BJ (cell line): Measurements from ENCODE around the gene RPGR. TPM values are rescaled to one million over a fixed set of nuclear protein-coding genes. Genes with fewer than 3 reads are reported as not detected.

Experiments
- CTCF ChIA-PET: fragments of 350-600 bp; formaldehyde crosslinking; extraction: SDS; loops from one replicate; lab custom pipeline; 2021; ENCODE audit warnings: antibody characterized with exemption, inconsistent platforms; lab: Yijun Ruan, JAX
- POLR2A ChIA-PET: fragments of 300-600 bp; sonication (Branson Sonifier 250); formaldehyde crosslinking; extraction: SDS; loops from one replicate; lab custom pipeline; 2021; ENCODE audit warnings: antibody characterized with exemption; lab: Charles Lee
- DNase-seq: peaks from one replicate; pipeline ENCODE4 v3.0.0-alpha.2; 2011; ENCODE audit warnings: low read depth
- H3K27me3 ChIP-seq: 2 replicates; pipeline ENCODE4 v1.6.0; 2011; ENCODE audit warnings: low read length; ENCODE audit not compliant: control insufficient read depth, insufficient read depth
- H3K36me3 ChIP-seq: 2 replicates; pipeline ENCODE4 v1.5.1; 2011; ENCODE audit warnings: low read length; ENCODE audit not compliant: control insufficient read depth, insufficient read depth
- H3K4me3 ChIP-seq: 2 replicates; pipeline ENCODE4 v1.5.1; 2011; ENCODE audit warnings: low read depth, mild to moderate bottlenecking, control low read depth, low read length
- polyA plus RNA-seq: library from polyadenylated mRNA; depleted of rRNA; stranded (reverse); fragments of >200 nt; gene quantifications from 2 replicates; pipeline ENCODE4 v1.2.3, GENCODE V29; 2011
- TF ChIP-seq, protein P1 (sequence below): IDR thresholded peaks from 2 replicates; pipeline ENCODE4 v1.5.1; 2011; ENCODE audit warnings: low read depth, mild to moderate bottlenecking, control low read depth, inconsistent platforms, low read length, moderate library complexity; ENCODE audit not compliant: insufficient read depth

Gene RPGR
- polyA plus RNA-seq, 1 experiment = 0.93 TPM

GRCh38 chrX:38273453-38273852 is 53.9 kb downstream of the RPGR start:
- Histone ChIP-seq H3K4me3 (no peak overlapping the region), H3K36me3 (no peaks in the 10 kb centered on the region), H3K27me3 (no peaks in the 10 kb centered on the region)
- CTCF ChIA-PET = no interaction called here
- TF ChIP-seq, protein P1, sequence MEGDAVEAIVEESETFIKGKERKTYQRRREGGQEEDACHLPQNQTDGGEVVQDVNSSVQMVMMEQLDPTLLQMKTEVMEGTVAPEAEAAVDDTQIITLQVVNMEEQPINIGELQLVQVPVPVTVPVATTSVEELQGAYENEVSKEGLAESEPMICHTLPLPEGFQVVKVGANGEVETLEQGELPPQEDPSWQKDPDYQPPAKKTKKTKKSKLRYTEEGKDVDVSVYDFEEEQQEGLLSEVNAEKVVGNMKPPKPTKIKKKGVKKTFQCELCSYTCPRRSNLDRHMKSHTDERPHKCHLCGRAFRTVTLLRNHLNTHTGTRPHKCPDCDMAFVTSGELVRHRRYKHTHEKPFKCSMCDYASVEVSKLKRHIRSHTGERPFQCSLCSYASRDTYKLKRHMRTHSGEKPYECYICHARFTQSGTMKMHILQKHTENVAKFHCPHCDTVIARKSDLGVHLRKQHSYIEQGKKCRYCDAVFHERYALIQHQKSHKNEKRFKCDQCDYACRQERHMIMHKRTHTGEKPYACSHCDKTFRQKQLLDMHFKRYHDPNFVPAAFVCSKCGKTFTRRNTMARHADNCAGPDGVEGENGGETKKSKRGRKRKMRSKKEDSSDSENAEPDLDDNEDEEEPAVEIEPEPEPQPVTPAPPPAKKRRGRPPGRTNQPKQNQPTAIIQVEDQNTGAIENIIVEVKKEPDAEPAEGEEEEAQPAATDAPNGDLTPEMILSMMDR = no peak
- no peak for DNase-seq
- POLR2A ChIA-PET = interaction anchor here (0.5 kb wide), 1 partner anchor 103 kb away, joined by 7 read pairs; no protein-coding TSS in a partner anchor

- CTCF ChIA-PET = interaction anchor here (1.4 kb wide), 1 partner anchor 10 kb away, joined by 5 read pairs; no protein-coding TSS in a partner anchor
- Histone ChIP-seq H3K27me3 (no peaks in the 10 kb centered on the region), H3K36me3 (no peaks in the 10 kb centered on the region), H3K4me3 (no peak overlapping the region)
- TF ChIP-seq, protein P1 = no peak
- no peak for DNase-seq
- POLR2A ChIA-PET = no interaction called here
These were observed 56.1 kb downstream of the RPGR start for GRCh38 chrX:38271154-38271716.

DNA sequence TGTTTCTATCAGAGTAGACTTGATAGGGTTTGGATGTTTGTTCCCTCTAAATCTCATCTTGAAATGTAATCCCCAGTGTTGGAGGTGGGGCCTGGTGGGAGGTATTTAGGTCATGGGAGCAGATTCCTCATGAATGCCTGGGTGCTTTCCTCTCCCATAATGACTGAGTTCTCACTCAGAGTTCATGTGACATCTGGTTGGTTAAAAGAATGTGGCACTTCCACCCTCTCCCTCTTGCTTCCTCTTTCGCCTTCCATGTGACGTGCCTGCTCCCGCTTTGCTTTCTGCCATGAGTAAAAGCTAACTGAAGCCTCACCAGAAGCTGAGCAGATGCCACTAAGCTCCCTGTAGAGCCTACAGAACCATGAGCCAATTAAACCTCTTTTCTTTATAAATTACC is 59.3 kb downstream of the RPGR start:
- Histone ChIP-seq H3K4me3 (no peak overlapping the region), H3K27me3 (no peaks in the 10 kb centered on the region), H3K36me3 (no peaks in the 10 kb centered on the region)
- POLR2A ChIA-PET = no interaction called here
- TF ChIP-seq, protein P1 = no peak
- no peak for DNase-seq
- CTCF ChIA-PET = interaction anchor here (1.2 kb wide), 1 partner anchor 11 kb away, joined by 3 read pairs; no protein-coding TSS in a partner anchor

- CTCF ChIA-PET = interaction anchor here (1.0 to 1.8 kb wide), 3 partner anchors 16 to 38 kb away, joined by 4 to 5 read pairs (median 4); no protein-coding TSS in a partner anchor
- POLR2A ChIA-PET = no interaction called here
These were observed 64.3 kb downstream of the RPGR start for GRCh38 chrX:38262715-38263620.

More at GRCh38 chrX:38262715-38263620, 64.3 kb downstream of the RPGR start:
- H3K27me3 ChIP-seq = no peaks in the 10 kb centered on the region
- DNase-seq = peak; percentile 20
- H3K36me3 ChIP-seq = no peaks in the 10 kb centered on the region
- TF ChIP-seq, protein P1 = no peak
- no peak overlapping the region for H3K4me3 ChIP-seq
